Measurements from ENCODE around the gene LPCAT2.

LPCAT2 gene

GRCh38 chr16:55562936-55563335, 54.1 kb downstream of the LPCAT2 start:
- H2BK120ac ChIP-seq (ENCODE audit: low read depth, low read length), result no peak overlapping the region
- no peak overlapping the region for H3K9ac ChIP-seq (ENCODE audit: low read length)
- H4K5ac ChIP-seq (ENCODE audit: low read length), result no peak overlapping the region
- no peak overlapping the region for H2AK5ac ChIP-seq (ENCODE audit: low read length)
- no peak overlapping the region for H4K8ac ChIP-seq (ENCODE audit: low read depth, low read length)
- no peaks in the 10 kb centered on the region for H3K36me3 ChIP-seq (ENCODE audit: control insufficient read depth, insufficient read depth, low read length)
- H2BK5ac ChIP-seq (ENCODE audit: low read length), result no peak overlapping the region
- no peak overlapping the region for H3K4ac ChIP-seq (ENCODE audit: low read depth, low read length)
- H3K27ac ChIP-seq (ENCODE audit: low read depth, low read length), result no peak overlapping the region
- H3K27me3 ChIP-seq (ENCODE audit: insufficient read depth, low read length, poor library complexity), result no peaks in the 10 kb centered on the region
- WGBS (ENCODE audit: extremely low coverage, insufficient coverage, low lambda C conversion rate), result no CpG with 5 or more reads among the region's 1 CpG
- no peak overlapping the region for H3K4me3 ChIP-seq (ENCODE audit: low read length)
- no peak overlapping the region for H3K18ac ChIP-seq (ENCODE audit: low read length)
- no peak for DNase-seq
- no peaks in the 10 kb centered on the region for H3K79me2 ChIP-seq (ENCODE audit: control insufficient read depth, insufficient read depth, low read length)
- no peaks in the 10 kb centered on the region for H3K79me1 ChIP-seq (ENCODE audit: low read length)
- H3K4me2 ChIP-seq (ENCODE audit: low read length), result no peak overlapping the region
- no peak overlapping the region for H2BK15ac ChIP-seq (replicated peaks; ENCODE audit: low read depth)
- H3K23ac ChIP-seq (ENCODE audit: low read length), result no peak overlapping the region
- no peak overlapping the region for H3K56ac ChIP-seq (ENCODE audit: low read length)
- no peaks in the 10 kb centered on the region for H3K4me1 ChIP-seq (ENCODE audit: control insufficient read depth, low read depth, low read length)

- Histone ChIP-seq H3K56ac (ENCODE audit: low read length) (no peak overlapping the region), H4K5ac (ENCODE audit: low read length) (no peak overlapping the region), H3K27me3 (ENCODE audit: insufficient read depth, low read length, poor library complexity) (no peaks in the 10 kb centered on the region), H3K18ac (ENCODE audit: low read length) (no peak overlapping the region), H3K4me3 (ENCODE audit: low read length) (no peak overlapping the region), H3K27ac (ENCODE audit: low read depth, low read length) (no peak overlapping the region), H3K79me1 (ENCODE audit: low read length) (no peaks in the 10 kb centered on the region), H2BK15ac (replicated peaks; ENCODE audit: low read depth) (no peak overlapping the region), H3K4me1 (ENCODE audit: control insufficient read depth, low read depth, low read length) (no peaks in the 10 kb centered on the region), H3K4ac (ENCODE audit: low read depth, low read length) (no peak overlapping the region), H4K8ac (ENCODE audit: low read depth, low read length) (no peak overlapping the region), H3K9ac (ENCODE audit: low read length) (no peak overlapping the region), H3K36me3 (ENCODE audit: control insufficient read depth, insufficient read depth, low read length) (no peaks in the 10 kb centered on the region), H2AK5ac (ENCODE audit: low read length) (no peak overlapping the region), H3K23ac (ENCODE audit: low read length) (no peak overlapping the region), H2BK5ac (ENCODE audit: low read length) (no peak overlapping the region), H3K79me2 (ENCODE audit: control insufficient read depth, insufficient read depth, low read length) (no peaks in the 10 kb centered on the region), H3K4me2 (ENCODE audit: low read length) (no peak overlapping the region), H2BK120ac (ENCODE audit: low read depth, low read length) (no peak overlapping the region)
- WGBS (ENCODE audit: extremely low coverage, insufficient coverage, low lambda C conversion rate), result no CpG with 5 or more reads among the region's 2 CpGs
- DNase-seq, result no peak
These were observed 54.9 kb downstream of the LPCAT2 start for GRCh38 chr16:55563797-55564196.

GRCh38 chr16:55565086-55565485, 56.2 kb downstream of the LPCAT2 start:
- H3K23ac ChIP-seq (ENCODE audit: low read length), result no peak overlapping the region
- WGBS (ENCODE audit: extremely low coverage, insufficient coverage, low lambda C conversion rate), result no CpG with 5 or more reads among the region's 1 CpG

GRCh38 chr16:55566432-55567175, 57.7 kb downstream of the LPCAT2 start, which contains the start of gene CAPNS2:
Gene CAPNS2, plus strand, starts transcription at chr16:55566684. Its CDS starts 73 bp downstream, at chr16:55566757.
- no peak within 1 kb of the TSS for H3K4me3 ChIP-seq (ENCODE audit: low read length)
- no peak within 1 kb of the TSS for H3K4ac ChIP-seq (ENCODE audit: low read depth, low read length)
- no peak within 1 kb of the TSS for H3K27ac ChIP-seq (ENCODE audit: low read depth, low read length)
- H3K4me1 ChIP-seq (ENCODE audit: control insufficient read depth, low read depth, low read length), result no peaks in the 10 kb centered on the region
- no CpG with 5 or more reads among the region's 9 CpGs for WGBS (ENCODE audit: extremely low coverage, insufficient coverage, low lambda C conversion rate)
- H3K79me1 ChIP-seq (ENCODE audit: low read length), result no peaks in the 10 kb centered on the region
- no peak within 1 kb of the TSS for H4K5ac ChIP-seq (ENCODE audit: low read length)
- H2BK120ac ChIP-seq (ENCODE audit: low read depth, low read length), result no peak within 1 kb of the TSS
- no peak within 1 kb of the TSS for H2AK5ac ChIP-seq (ENCODE audit: low read length)
- no peak within 1 kb of the TSS for H3K4me2 ChIP-seq (ENCODE audit: low read length)
- no peak within 1 kb of the TSS for H3K56ac ChIP-seq (ENCODE audit: low read length)
- H3K18ac ChIP-seq (ENCODE audit: low read length), result no peak within 1 kb of the TSS
- H4K8ac ChIP-seq (ENCODE audit: low read depth, low read length), result no peak within 1 kb of the TSS
- no peak for DNase-seq
- no peak within 1 kb of the TSS for H3K23ac ChIP-seq (ENCODE audit: low read length)
- H3K36me3 ChIP-seq (ENCODE audit: control insufficient read depth, insufficient read depth, low read length), result no peaks in the 10 kb centered on the region
- H2BK5ac ChIP-seq (ENCODE audit: low read length), result no peak within 1 kb of the TSS
- H3K9ac ChIP-seq (ENCODE audit: low read length), result no peak within 1 kb of the TSS
- H3K27me3 ChIP-seq (ENCODE audit: insufficient read depth, low read length, poor library complexity), result no peaks in the 10 kb centered on the region
- no peak within 1 kb of the TSS for H2BK15ac ChIP-seq (replicated peaks; ENCODE audit: low read depth)
- H3K79me2 ChIP-seq (ENCODE audit: control insufficient read depth, insufficient read depth, low read length), result no peaks in the 10 kb centered on the region

More at GRCh38 chr16:55565086-55565485, 56.2 kb downstream of the LPCAT2 start:
- no peak overlapping the region for H3K18ac ChIP-seq (ENCODE audit: low read length)
- no peak overlapping the region for H3K4ac ChIP-seq (ENCODE audit: low read depth, low read length)
- H4K8ac ChIP-seq (ENCODE audit: low read depth, low read length), result no peak overlapping the region
- no peak overlapping the region for H3K4me2 ChIP-seq (ENCODE audit: low read length)
- H3K36me3 ChIP-seq (ENCODE audit: control insufficient read depth, insufficient read depth, low read length), result no peaks in the 10 kb centered on the region
- no peak overlapping the region for H3K27ac ChIP-seq (ENCODE audit: low read depth, low read length)
- H2BK5ac ChIP-seq (ENCODE audit: low read length), result no peak overlapping the region
- no peaks in the 10 kb centered on the region for H3K79me2 ChIP-seq (ENCODE audit: control insufficient read depth, insufficient read depth, low read length)
- no peak overlapping the region for H4K5ac ChIP-seq (ENCODE audit: low read length)
- H3K27me3 ChIP-seq (ENCODE audit: insufficient read depth, low read length, poor library complexity), result no peaks in the 10 kb centered on the region
- H3K4me1 ChIP-seq (ENCODE audit: control insufficient read depth, low read depth, low read length), result no peaks in the 10 kb centered on the region
- no peak overlapping the region for H3K4me3 ChIP-seq (ENCODE audit: low read length)
- H3K9ac ChIP-seq (ENCODE audit: low read length), result no peak overlapping the region
- H3K56ac ChIP-seq (ENCODE audit: low read length), result no peak overlapping the region
- H2BK15ac ChIP-seq (replicated peaks; ENCODE audit: low read depth), result no peak overlapping the region
- no peak overlapping the region for H2AK5ac ChIP-seq (ENCODE audit: low read length)
- no peak overlapping the region for H2BK120ac ChIP-seq (ENCODE audit: low read depth, low read length)
- no peak for DNase-seq
- no peaks in the 10 kb centered on the region for H3K79me1 ChIP-seq (ENCODE audit: low read length)

GRCh38 chr16:55567382-55567781, 58.5 kb downstream of the LPCAT2 start:
- no peak overlapping the region for H4K8ac ChIP-seq (ENCODE audit: low read depth, low read length)
- H4K5ac ChIP-seq (ENCODE audit: low read length), result no peak overlapping the region
- no peak overlapping the region for H3K27ac ChIP-seq (ENCODE audit: low read depth, low read length)
- H3K27me3 ChIP-seq (ENCODE audit: insufficient read depth, low read length, poor library complexity), result no peaks in the 10 kb centered on the region
- H2BK5ac ChIP-seq (ENCODE audit: low read length), result no peak overlapping the region
- no peaks in the 10 kb centered on the region for H3K36me3 ChIP-seq (ENCODE audit: control insufficient read depth, insufficient read depth, low read length)
- no peak overlapping the region for H3K9ac ChIP-seq (ENCODE audit: low read length)
- H3K18ac ChIP-seq (ENCODE audit: low read length), result no peak overlapping the region
- no peak overlapping the region for H3K23ac ChIP-seq (ENCODE audit: low read length)
- no peak overlapping the region for H2BK15ac ChIP-seq (replicated peaks; ENCODE audit: low read depth)
- no CpG with 5 or more reads among the region's 3 CpGs for WGBS (ENCODE audit: extremely low coverage, insufficient coverage, low lambda C conversion rate)
- H3K79me1 ChIP-seq (ENCODE audit: low read length), result no peaks in the 10 kb centered on the region
- H3K79me2 ChIP-seq (ENCODE audit: control insufficient read depth, insufficient read depth, low read length), result no peaks in the 10 kb centered on the region
- H3K56ac ChIP-seq (ENCODE audit: low read length), result no peak overlapping the region
- no peak overlapping the region for H2AK5ac ChIP-seq (ENCODE audit: low read length)
- H3K4me3 ChIP-seq (ENCODE audit: low read length), result no peak overlapping the region
- DNase-seq, result no peak
- no peak overlapping the region for H2BK120ac ChIP-seq (ENCODE audit: low read depth, low read length)
- H3K4me1 ChIP-seq (ENCODE audit: control insufficient read depth, low read depth, low read length), result no peaks in the 10 kb centered on the region
- H3K4me2 ChIP-seq (ENCODE audit: low read length), result no peak overlapping the region
- H3K4ac ChIP-seq (ENCODE audit: low read depth, low read length), result no peak overlapping the region

GRCh38 chr16:55568207-55568606, 59.3 kb downstream of the LPCAT2 start:
- WGBS (ENCODE audit: extremely low coverage, insufficient coverage, low lambda C conversion rate), result no CpG with 5 or more reads among the region's 3 CpGs
- Histone ChIP-seq H3K4ac (ENCODE audit: low read depth, low read length) (no peak overlapping the region), H3K4me2 (ENCODE audit: low read length) (no peak overlapping the region), H3K9ac (ENCODE audit: low read length) (no peak overlapping the region), H2BK15ac (replicated peaks; ENCODE audit: low read depth) (no peak overlapping the region), H2BK120ac (ENCODE audit: low read depth, low read length) (no peak overlapping the region), H3K27ac (ENCODE audit: low read depth, low read length) (no peak overlapping the region), H4K8ac (ENCODE audit: low read depth, low read length) (no peak overlapping the region), H3K79me1 (ENCODE audit: low read length) (no peaks in the 10 kb centered on the region), H2BK5ac (ENCODE audit: low read length) (no peak overlapping the region), H3K56ac (ENCODE audit: low read length) (no peak overlapping the region), H3K27me3 (ENCODE audit: insufficient read depth, low read length, poor library complexity) (no peaks in the 10 kb centered on the region), H3K23ac (ENCODE audit: low read length) (no peak overlapping the region), H3K4me3 (ENCODE audit: low read length) (no peak overlapping the region), H3K18ac (ENCODE audit: low read length) (no peak overlapping the region), H2AK5ac (ENCODE audit: low read length) (no peak overlapping the region), H3K79me2 (ENCODE audit: control insufficient read depth, insufficient read depth, low read length) (no peaks in the 10 kb centered on the region), H3K36me3 (ENCODE audit: control insufficient read depth, insufficient read depth, low read length) (no peaks in the 10 kb centered on the region), H4K5ac (ENCODE audit: low read length) (no peak overlapping the region), H3K4me1 (ENCODE audit: control insufficient read depth, low read depth, low read length) (no peaks in the 10 kb centered on the region)
- no peak for DNase-seq

Measured in mesendoderm (in vitro differentiated cells).